Endometrial microvascular endothelial cells (primary cell): ENCODE measurements around the gene MYL12A. TPM values are rescaled to one million over a fixed set of nuclear protein-coding genes. Genes with fewer than 3 reads are reported as not detected.

Experiments
- in situ Hi-C: cut with HindIII; loops from 2 replicates; pipeline ENCODE4 v1.10.0; 2017; ENCODE audit warnings: low sequenced_read_pairs, low pct_unique_long_range_greater_than_20kb; ENCODE audit errors: inconsistent ontology term
- total RNA-seq: library from RNA; depleted of rRNA; stranded (reverse); fragments of >200 nt; gene quantifications from one replicate; pipeline ENCODE4 v1.2.3, GENCODE V29; 2015; ENCODE audit errors: inconsistent ontology term

Gene MYL12A
- total RNA-seq, 1 donor from 2014 or later = 1,280 TPM

DNA sequence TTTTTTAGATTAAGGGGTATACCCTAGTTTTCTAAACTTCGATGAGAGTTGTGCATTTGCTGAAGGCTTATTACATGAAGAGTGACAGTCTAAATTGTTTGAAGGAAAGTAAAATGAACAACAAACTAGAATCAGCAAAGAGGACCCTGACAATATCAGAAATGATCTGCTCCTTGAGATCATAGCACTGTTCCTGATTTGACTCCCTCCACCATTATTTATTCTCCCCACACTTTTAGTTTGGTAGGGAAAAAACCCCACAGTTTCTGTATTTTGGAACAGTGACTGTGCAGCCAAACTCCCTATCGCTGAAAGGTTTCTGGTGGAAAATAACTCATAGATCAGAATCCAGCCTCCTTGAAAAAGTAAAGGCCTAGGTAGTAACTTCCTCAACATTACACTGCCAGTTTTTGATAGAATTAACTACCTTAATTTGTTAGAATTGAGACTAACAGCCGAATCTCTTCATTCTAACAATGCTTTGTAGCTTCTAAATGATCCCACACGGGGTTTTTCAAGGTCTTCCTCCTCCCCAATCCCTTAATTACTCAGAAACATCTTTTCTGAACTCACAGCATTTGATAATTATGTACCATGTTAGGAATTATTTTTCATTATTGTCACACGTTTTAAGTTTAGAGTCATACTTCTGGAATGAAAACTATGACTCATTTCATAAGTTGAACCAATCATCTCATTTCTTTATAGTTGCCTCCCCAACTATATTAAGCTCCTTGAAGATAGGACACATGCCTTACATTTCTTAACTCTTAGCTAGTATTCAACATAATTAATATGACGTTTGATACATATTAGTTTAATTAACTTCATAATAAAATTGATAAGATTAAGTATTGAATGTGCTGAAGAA is 2.9 kb downstream of the MYL12A start:
- in situ Hi-C loops = loop anchor here (25.0 kb wide), 1 partner anchor 212 kb away; the partner anchor contains the start of gene TGIF1

DNA sequence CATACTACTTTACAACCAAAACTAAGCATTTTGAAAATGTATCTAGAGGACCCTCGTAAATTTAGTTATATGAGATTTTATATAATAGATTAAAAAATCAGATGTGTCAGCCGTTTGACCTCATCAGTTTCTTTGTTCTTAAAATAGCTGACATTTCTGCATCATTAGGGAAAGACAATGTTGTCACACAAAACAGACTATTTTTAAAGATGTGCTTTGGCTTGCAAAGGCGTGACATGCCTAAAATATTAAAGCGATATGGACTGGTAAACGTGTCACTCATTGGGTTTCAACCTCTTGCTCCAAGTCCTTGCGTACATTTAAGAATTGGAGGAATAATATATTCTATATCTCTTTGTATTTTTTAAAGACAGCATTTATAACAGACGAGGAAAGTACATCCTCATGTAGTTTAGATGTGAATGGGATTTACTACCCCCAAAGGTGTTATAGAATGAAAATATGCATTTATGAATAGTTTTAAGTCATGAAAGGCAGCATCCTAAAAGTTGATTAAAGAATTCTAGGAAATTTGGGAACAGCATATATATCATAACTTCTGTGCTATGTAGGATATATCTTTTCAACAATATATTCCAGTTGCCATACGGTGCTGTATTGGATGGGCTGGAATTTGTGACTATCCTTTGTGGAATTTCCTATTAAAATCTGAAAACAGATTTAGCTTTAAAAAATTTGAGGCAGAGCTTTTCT is 3.8 kb downstream of the MYL12A start:
- in situ Hi-C loops = loop anchor here (25.0 kb wide), 1 partner anchor 211 kb away; the partner anchor contains the start of gene TGIF1

DNA sequence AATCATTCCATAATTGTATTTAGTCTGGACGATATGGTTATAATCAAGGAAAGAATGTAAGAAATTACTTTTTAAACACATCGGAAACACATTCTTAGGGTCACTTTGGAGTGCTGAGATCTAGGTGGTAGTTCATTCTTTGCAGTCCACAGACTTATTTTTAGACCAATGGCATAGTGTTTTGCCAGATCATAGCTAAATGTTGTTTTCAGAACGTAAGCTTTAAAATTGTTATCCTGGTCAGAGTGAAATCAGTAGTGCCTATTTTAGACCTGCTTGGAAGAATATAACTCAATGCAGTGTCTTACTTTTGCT is 4.3 kb downstream of the MYL12A start:
- in situ Hi-C loops = loop anchor here (25.0 kb wide), 1 partner anchor 210 kb away; the partner anchor contains the start of gene TGIF1

DNA sequence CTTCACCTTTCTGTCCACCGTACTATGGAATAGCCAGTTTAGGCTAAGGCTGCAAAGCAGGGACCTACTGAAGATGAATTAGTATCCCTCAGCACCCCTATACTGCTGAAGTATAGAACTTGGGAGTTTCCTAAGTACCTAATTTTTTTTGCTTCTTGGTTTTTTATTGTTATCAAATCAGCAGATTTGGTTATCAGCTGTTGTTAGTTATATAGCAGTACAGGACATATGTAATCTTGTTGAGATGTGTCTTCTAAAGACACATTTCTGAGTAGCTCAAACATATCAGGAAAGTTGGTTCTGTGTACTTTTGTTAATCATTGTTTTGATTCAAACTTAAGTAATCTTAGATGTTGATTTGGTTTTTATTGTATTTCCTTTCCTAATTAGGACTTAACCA is 5.2 kb downstream of the MYL12A start:
- in situ Hi-C loops = loop anchor here (25.0 kb wide), 1 partner anchor 209 kb away; the partner anchor contains the start of gene TGIF1

DNA sequence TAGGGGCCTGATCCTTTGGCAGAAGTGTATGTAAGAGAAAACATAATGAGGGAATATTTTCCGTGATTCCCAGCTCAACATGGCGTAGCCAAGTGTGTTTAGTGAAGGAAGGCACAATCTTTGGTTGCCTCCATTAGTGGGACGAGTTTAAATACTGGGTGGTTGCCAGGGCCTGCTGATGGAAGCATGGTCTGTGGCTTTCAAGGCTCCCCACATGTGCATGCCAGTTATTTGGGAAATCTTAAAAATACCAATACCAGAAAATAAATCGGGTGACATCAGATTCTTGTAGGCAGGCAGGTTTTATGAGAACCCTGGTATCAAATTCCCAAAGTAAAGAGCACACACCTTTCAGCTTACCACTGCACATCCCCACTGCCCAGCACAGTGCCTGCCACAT is 7.1 kb downstream of the MYL12A start:
- in situ Hi-C loops = loop anchor here (25.0 kb wide), 1 partner anchor 208 kb away; the partner anchor contains the start of gene TGIF1

DNA sequence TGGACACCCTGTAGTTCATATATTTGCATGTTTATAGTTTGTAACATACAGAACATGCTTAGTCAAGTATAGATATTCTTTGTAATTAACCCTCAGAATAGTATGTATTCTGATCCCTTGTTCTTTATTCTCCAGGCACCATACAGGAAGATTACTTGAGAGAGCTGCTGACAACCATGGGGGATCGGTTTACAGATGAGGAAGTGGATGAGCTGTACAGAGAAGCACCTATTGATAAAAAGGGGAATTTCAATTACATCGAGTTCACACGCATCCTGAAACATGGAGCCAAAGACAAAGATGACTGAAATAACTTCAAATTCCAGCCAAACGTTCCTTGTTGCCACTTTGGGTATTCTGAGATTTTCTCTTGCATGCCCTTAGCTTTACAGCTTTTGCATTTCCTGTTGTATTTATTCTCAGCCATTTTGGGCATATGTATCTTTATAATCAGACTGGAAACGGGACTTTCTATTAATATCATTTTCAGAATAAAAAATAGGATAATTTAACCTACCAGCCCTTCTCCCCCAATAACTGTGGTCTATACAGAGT is 8.1 kb downstream of the MYL12A start:
- in situ Hi-C loops = loop anchor here (25.0 kb wide), 1 partner anchor 207 kb away; the partner anchor contains the start of gene TGIF1

DNA sequence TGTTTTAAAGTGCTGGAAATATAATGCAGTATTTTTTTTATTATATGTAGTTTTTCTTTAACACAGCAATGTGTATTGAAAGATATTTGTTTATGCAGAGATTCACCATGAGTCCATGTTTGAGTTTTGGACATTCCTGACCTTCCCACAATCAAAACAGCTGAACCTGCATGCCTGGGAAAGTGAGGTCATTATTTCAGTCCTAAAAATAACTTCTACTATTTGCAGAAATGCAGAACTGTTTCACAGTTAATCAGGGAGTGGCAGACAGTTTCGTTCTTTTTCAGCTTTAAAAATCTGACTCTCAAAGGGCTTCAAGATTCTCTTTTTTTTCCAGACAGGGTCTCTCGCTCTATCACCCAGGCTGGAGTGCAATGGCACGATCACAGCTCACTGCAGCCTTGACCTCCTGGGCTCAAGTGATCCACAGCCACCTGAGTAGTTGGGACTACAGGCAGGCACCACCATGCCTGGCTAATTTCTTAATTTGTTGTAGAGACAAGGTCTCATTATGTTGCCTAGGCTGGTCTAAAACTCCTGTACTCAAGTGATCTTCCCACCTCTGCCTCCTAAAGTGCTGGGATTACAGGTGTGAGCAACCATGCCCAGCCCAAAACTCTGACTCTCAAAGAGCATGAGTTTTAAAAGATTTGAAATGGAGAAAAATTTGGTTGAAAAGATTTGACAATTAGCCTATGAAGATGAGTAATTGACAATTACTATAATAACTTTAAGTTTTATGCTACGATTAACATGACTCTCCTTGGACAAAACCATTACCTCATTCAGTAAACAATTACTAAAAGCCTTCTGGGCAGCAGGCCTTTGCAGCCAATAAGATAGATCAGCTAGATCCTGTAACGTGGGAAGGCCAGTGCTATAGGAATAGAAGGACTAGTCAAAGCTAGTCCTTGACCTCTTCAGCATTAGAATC is 9.4 kb downstream of the MYL12A start:
- in situ Hi-C loops = loop anchor here (25.0 kb wide), 1 partner anchor 205 kb away; the partner anchor contains the start of gene TGIF1

DNA sequence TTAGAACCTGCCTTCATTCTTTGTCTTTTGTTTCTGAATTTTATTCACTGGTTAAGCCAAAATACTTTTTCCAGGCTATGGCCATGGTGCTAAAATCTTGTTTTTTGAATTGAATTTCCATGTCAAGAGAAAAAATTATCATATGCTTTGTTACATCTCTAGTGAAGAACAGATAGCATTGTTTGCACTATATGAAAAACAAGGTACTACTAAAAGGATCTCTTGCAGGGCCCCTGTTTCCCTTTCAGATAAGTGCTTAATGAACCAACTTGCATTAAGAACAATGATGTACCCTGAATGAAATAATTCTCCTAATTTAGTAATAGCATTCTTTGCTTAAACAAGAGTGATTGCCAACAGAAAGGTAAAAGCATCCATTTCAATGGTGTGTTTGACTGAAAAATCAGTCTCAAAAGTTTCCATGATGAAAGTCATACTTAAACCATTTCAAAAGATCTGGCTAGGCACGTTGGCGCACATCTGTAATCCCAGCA is 10.1 kb downstream of the MYL12A start:
- in situ Hi-C loops = loop anchor here (25.0 kb wide), 1 partner anchor 205 kb away; the partner anchor contains the start of gene TGIF1

DNA sequence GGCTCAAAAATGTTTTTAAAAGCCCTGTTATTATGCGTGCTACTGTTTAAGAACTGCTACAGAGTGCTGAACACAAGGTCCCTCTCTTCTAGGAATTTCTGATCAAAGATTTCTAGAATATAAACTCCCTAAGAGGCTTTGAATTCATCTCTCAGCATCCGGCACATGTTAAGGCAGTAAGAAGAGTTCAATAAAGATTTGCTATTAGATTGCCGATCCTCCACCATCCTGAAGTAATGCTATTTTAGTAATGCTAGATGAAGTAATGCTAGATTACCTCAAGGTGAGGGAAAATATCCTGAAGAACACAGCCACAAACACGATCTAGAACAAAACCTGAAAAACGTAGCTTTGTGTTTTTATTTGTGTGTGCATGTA is 13.4 kb downstream of the MYL12A start:
- in situ Hi-C loops = loop anchor here (10.0 to 25.0 kb wide), 2 partner anchors 201 to 404 kb away; partner anchors contain the start of gene TGIF1

DNA sequence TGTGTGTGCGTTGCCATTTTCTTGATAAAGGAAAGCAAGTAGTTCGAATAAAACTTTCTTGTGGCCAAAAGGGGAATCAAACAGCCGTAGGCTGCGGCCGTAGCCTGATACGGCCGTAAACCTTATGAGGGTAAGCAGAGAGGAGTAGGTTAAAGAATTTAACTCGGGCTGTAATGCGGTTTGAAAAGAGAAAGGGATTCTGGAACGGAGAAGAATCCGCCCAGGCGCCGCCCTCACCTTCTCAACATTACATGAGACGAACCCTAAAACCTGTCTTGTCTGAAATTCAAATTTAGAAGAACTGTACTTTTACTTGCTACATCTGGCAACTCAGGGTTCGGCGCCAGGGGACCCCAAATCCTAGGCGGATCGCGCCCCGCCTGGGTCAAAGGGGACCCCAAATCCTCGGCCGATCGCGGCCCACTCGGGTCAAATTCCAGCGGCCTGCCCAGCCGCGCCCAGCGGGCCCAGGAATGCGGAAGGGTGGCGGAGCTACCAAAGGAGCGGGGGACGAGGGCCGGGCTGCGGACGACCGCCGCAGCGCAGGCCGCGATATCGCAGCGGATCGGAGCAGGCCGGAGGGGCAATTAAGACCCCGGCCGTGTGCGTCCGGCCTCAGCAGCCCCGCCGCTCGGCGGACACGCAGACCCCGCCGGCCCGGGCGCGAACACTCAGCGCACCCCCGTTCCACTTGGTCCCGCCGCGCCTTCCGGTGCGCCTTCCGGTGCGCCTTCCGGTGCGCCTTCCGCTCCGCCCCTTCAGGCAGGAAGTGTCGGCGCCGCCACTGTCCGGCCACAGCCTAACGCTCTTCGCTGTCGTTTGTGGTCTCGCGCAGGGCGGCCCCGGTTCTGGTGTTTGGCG is 14.0 kb downstream of the MYL12A start, which contains the start of gene MYL12B:
Gene MYL12B, plus strand, starts transcription at position 761 of the 861 bp plus-strand sequence. CDS start 10,766 bp downstream, outside the sequence.
- in situ Hi-C loops = loop anchor here (10.0 to 25.0 kb wide), 2 partner anchors 201 to 403 kb away; partner anchors contain the start of gene TGIF1

DNA sequence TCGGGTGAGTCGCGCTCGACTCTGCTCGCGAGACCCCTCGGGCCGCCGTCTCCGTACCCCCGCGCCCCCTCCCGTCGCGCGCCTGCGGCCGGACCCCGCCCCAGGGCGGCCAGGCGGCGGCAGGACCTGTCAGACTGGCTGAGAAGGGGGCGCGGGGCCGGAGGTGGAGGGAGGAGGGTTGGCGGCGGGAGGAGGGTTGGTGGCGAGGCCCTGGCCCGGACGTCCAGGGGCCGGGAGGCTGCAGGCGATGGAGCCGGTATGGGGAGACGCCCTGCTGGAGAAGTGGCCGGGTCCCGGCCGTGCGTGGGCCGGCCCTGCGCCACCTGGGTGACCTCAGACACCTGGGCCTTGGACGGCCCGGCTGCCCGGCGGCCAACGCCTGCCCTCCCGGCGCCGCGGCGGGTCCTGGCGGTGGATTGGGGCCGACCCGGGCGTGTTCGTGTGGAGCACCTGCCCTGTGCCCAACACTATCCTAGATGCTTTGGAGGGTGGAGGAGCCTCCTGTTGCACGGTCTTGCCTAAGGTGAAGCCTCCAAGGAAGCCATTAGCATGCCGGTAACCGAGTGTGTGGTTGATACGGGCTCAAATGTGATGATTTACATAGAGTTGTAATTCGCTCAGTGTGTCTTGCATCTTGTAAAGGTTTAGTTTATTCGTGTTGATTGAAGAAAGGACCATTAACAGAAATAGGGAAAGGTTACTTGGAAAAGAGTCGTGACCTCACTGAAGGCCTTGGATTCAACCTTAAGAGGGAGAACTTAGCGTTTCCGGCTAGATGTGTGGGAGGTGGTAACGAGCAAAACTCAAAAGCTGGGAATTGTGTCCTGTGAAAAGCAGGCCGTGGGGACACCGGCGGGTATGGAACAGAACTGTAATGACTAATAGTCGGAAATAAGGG is 14.9 kb downstream of the MYL12A start:
- in situ Hi-C loops = loop anchor here (10.0 to 25.0 kb wide), 2 partner anchors 200 to 402 kb away; partner anchors contain the start of gene TGIF1

DNA sequence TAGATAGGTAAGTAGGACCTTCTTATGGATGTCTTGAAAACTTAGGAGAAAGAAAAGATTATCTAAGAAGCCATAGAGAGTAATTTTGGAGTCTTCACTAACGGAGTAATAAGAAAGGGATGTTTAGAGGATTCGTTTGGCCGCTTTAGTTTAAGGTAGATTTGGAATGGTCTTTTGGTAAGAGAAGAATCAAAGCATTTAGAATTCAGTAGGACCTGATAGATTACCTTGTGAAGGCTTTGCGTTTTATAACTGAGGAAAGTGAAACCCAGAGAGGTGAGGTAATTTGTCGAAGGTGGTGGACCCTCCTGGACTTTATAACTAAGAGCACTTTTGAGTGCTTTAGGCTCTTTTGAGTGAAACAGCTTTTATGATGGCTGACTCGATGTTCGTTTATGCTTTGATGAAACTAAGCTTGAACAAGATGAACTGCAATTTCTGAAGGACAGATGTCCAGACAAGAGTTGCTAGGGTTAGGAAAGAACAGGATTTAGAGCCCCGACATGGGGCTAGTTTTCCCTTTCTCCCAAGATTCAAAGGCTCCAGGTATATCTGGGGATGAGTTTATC is 15.6 kb downstream of the MYL12A start:
- in situ Hi-C loops = loop anchor here (10.0 to 25.0 kb wide), 2 partner anchors 199 to 402 kb away; partner anchors contain the start of gene TGIF1

DNA sequence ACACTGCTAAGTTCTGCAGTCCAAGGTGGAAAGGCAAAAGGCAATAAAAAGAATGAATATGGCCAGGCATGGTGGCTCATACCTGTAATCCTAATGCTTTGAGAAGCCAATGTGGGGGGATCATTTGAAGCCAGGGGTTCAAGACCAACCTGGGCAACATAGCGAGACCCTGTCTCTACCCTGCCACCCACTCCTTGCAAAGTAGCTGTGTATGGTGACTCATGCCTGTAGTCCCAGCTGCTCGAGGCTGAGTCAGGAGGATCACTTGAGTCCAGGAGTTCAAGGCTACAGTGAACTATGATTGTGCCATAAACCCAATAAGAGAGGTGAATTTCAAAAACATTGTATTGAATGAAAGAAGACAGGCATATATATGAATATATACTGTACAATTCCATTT is 16.8 kb downstream of the MYL12A start:
- in situ Hi-C loops = loop anchor here (10.0 to 25.0 kb wide), 2 partner anchors 198 to 400 kb away; partner anchors contain the start of gene TGIF1

DNA sequence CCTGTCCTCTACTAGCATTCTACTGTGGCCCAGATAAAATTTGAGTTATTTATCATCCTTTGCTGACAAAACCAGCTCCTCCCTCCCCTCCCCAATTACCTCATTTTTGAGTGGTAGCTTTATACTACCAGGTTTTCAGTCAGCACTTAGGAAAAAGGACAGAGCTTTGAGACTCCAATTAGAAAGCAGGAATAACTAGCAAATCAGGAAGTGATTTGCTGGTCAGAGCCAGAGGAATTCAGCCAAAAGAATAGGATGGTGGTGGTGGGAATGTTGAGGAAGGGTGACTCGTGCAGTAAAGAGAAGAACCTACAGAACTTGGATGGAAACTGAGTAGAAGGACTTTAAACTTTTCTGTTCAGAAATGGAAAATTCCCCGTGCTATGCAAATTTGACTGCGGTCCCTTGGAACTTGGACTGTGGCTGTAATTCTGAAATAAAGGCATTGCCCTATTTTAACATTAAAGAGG is 18.0 kb downstream of the MYL12A start:
- in situ Hi-C loops = loop anchor here (10.0 to 25.0 kb wide), 2 partner anchors 197 to 399 kb away; partner anchors contain the start of gene TGIF1

DNA sequence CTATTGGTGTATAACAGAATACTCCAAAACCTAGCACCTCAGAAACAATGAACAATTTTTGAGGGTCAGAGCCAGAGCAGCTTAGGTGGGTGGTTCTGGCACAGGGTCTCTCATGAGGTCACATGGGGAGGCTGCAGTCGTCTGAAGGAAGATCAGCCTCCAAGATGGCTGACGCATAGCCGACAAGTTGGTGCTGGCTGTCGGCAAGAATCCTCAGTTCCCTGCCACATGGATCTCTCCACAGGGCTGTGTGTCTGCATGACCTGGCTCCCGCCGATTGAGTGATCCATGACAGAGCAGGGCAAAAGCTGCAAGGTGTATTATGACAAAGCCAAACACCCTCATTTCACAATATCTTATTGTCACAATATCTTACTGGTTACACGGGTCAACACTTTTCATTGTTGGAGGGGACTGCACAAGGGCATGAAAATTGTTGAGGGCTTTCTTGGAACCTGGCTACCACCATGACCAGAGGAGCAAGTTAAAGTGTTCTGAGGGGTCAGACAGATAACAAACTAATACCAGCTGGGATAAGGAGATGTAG is 18.5 kb downstream of the MYL12A start:
- in situ Hi-C loops = loop anchor here (10.0 to 25.0 kb wide), 2 partner anchors 196 to 399 kb away; partner anchors contain the start of gene TGIF1
